Cortex of kidney (tissue), 1 donor: ENCODE measurements around the gene VPS9D1.
"Not testable (repeated sequence)": the region's sequence is repeated elsewhere in the genome, so short reads cannot be mapped to it uniquely, and the experiment has no call there.

Source experiments
- DNase-seq: peaks from one replicate; lab custom pipeline; 2025; lab: John Stamatoyannopoulos, UW

Gene VPS9D1

DNA sequence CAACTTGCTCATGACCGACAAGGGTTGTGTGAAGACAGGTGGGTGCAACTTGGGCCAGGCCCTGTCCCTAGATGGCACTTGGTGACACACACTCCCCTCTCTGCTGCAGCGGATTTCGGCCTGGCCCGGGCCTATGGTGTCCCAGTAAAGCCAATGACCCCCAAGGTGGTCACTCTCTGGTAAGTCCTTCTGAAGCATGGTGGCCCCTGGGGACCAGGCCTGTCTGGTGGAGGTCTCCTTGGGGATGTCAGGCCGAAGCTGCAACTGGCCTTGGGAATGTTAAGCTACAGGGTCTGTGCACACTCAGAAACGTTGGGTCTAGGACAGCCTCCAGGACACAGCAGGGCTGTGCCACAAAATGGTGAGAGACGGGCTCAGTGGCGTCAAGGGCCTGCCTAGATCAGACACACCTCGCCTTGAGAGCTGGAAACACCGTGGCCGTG, 27.4 kb downstream of the VPS9D1 start:
- no peak for DNase-seq

GRCh38 chr16:89691986-89692569, 28.6 kb downstream of the VPS9D1 start:
- no peak for DNase-seq

- DNase-seq: no peak
Observed at GRCh38 chr16:89691231-89691985, 29.3 kb downstream of the VPS9D1 start.

- DNase-seq: no peak
Observed at GRCh38 chr16:89690392-89690901, 30.3 kb downstream of the VPS9D1 start.

DNA sequence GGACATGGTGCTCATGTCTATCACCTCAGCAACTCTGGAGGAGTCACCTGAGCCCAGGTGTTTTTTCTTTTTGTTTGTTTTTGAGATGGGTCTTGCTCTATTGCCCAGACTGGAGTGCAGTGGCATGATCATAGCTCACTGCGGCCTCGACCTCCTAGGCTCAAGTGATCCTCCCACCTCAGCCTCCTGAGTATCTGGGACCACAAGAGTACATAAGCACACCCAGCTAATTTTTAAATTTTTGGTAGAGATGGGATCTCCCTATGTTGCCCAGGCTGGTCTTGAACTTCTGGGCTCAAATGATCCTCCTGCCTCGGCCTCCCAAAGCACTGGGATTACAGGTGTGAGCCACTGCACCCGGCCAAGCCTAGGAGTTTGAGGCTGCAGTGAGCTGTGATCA, 31.1 kb downstream of the VPS9D1 start:
- DNase-seq: not testable (repeated sequence)

DNA sequence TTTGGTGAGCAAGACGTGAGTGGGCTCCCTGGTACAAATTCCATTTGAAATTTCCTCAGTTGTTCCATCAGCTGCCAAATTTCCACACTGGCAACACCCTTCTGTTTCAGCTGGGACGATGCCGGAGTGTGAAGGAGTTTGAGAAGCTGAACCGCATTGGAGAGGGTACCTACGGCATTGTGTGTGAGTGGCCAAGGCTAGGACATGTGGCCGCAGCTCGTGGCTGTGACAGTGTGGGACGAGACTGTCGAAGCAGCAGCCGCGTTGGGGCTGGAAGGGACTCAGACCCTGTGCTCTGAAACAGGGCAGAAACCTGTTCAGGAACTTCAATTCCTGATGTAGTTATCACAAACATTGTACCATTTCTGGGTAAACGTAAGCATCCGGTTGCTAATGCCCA, 31.6 kb downstream of the VPS9D1 start:
- no peak for DNase-seq

GRCh38 chr16:89688395-89688794, 32.3 kb downstream of the VPS9D1 start:
- DNase-seq: no peak

DNA sequence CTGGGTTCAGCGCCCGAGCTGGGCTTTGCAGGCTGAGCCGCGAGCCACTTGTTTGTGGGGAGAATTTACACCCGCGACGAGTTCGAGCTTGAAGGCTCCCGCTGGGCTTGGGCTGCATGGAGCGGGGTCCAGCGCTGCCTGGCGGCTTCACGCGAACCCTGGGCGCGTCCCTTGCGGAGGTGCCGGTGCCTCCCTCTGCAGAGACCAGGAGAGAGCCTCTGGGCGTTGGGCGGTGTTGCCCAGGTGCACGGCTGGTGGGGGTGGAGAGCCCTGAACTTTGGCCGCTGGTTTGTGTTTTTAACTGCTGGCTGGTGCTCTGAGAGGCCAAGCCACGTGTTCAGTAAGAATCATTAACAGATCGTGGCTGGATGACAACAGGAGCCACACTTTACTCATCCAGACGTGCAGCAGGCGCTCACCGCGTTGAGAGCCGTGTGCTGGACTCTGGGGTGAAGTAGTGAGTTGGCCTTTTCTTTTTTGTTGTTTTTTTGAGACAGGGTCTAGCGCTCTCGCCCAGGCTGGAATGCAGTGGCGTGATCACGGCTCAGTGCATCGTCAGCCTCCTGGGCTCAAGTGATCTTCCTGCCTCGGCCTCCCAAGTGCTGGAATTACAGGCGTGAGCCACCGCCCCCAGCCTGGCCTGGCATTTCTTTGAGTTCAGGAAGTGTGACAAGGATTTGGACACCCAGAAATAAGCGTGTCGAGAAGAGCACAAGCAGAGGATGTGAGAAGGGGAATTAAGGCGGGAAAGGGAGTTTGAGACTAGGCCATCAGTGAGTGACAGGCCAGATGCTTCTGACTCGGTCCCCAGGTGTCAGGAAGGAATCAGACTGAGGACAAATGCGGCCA, 33.4 kb downstream of the VPS9D1 start:
- DNase-seq: no peak

GRCh38 chr16:89686520-89687091, 34.1 kb downstream of the VPS9D1 start, which contains the start of gene CDK10:
Gene CDK10, plus strand, starts transcription at chr16:89686689. Its CDS starts 22 bp downstream, at chr16:89686711.
- DNase-seq: peak; percentile 46

GRCh38 chr16:89685916-89686315, 34.8 kb downstream of the VPS9D1 start:
- DNase-seq: no peak

GRCh38 chr16:89678258-89678657, 42.4 kb downstream of the VPS9D1 start:
- no peak for DNase-seq

GRCh38 chr16:89672177-89672941, 48.3 kb downstream of the VPS9D1 start:
- no peak for DNase-seq

GRCh38 chr16:89671565-89671964, 49.1 kb downstream of the VPS9D1 start:
- not testable (repeated sequence) for DNase-seq

DNA sequence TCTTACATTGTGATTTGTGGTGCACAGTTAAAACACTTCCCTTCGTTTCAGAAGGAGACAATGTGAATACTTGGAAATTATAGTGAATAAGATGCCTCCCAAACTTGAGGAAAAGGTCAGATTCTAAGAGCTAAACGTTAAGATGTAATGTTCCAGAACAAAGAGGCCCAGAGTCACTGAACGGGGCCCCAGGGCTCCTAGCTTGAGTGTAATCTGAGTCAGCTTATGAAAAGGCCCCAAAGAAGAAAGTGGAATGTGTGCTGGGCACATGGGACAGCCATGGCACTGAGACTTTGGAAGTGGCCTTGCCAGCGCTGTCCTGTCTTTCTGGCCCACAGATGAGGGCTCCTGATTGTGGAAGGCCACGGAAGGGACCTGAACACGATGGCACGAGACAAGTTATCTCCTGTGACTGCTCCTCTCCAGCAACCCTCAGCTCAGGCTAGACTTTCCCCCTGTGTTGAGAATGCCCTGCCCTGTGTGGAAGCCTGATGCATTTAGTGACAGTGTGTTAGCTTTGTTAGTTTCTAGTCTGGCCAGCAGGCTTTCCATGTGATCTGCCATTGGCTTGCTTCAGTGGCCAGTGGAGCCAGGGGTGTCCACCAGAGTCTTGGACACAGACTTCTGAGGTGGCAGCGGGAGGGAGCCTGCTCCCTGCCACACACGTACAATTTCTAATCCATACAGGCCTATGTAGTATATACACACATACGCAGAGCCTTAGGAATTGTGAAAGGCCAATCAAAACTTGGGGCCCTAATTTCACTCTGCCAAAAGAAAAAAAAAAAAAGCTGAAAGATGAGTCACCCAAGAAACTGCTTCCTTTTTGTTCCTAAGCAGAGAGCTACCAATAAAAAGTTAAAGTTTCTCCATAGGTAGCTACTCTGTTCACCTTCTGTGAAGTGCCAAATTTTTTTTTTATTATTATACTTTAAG, 49.9 kb downstream of the VPS9D1 start:
- no peak for DNase-seq

DNA sequence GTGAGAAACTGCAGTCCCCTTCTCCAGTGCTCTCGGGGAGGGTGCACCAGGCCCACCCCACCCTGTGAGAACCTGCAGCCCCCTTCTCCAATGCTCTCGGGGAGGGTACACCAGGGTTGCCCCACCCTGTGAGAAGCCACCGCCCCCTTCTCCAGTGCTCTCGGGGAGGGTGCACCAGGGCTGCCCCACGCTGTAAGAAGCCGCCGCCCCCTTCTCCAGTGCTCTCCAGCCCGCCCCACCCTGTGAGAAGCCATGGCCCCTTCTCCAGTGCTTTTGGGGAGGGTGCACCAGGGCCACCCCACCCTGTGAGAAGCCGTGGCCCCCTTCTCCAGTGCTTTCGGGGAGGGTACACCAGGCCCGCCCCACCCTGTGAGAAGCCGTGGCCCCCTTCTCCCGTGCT, 50.9 kb downstream of the VPS9D1 start:
- no peak for DNase-seq

- no peak for DNase-seq
Observed at GRCh38 chr16:89668790-89669158, 51.9 kb downstream of the VPS9D1 start.

- DNase-seq: no peak
Observed at GRCh38 chr16:89667633-89668032, 53.1 kb downstream of the VPS9D1 start.

DNA sequence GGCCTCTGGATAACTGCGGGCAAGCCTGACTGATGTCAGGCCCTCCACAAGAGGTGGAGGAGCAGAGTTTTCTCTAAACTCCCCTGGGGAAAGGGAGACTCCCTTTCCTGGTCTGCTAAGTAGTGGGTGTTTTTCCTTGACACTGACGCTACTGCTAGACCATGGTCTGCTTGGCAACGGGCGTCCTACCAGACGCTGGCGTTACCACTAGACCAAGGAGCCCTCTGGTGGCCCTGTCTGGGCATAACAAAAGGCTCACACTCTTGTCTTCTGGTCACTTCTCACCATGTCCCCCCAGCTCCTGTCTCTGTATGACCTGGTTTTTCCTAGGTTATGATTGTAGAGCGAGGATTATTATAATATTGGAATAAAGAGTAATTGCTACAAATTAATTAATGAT, 53.7 kb downstream of the VPS9D1 start:
- DNase-seq: not testable (repeated sequence)

GRCh38 chr16:89664238-89664637, 56.5 kb downstream of the VPS9D1 start:
- not testable (repeated sequence) for DNase-seq

DNA sequence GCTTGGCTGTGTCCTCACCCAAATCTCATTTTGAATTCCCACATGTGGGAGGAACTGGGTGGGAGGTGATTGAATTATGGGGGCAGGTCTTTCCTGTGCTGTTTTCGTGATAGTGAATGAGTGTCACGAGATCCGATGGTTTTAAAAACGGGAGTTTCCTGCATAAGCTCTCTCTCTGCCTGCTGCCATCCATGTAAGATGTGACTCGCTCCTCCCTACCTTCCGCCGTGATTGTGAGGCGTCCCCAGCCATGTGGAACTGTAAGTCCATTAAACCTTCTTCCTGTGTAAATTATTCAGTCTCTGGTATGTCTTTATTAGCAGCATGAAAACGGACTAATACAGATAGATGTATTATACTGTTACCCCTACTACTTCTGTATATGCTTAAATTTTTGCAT, 59.5 kb downstream of the VPS9D1 start:
- DNase-seq: no peak
